Fibroblast of skin of back (primary cell): ENCODE results near the gene GABBR1. TPM values are rescaled to one million over a fixed set of nuclear protein-coding genes. Genes with fewer than 3 reads are reported as not detected.
"Not testable (repeated sequence)": the region's sequence is repeated elsewhere in the genome, so short reads cannot be mapped to it uniquely, and the experiment has no call there.

Source experiments
- DNase-seq: peaks from one replicate; pipeline ENCODE4 v3.0.0-alpha.2; 2013
- polyA plus RNA-seq, 2 experiments: library from polyadenylated mRNA; unstranded; fragments of 120-200 nt; gene quantifications; one replicate each; pipeline ENCODE4 v1.2.1, GENCODE V29; 2013; ENCODE audit not compliant: insufficient read length in 2 of 2

The GABBR1 gene
- polyA plus RNA-seq (2013, experiment 1 of 2; ENCODE audit: insufficient read length): 25.5 TPM
- polyA plus RNA-seq (2013, experiment 2 of 2; ENCODE audit: insufficient read length): 33.0 TPM

- DNase-seq: peak; percentile 92
Observed at GRCh38 chr6:29632789-29633533, at the start of gene GABBR1. GABBR1 (minus strand) TSS chr6:29633183; CDS start chr6:29632385, 798 bp downstream.

GRCh38 chr6:29681811-29682210 lies 48.8 kb upstream of the GABBR1 start:
- DNase-seq: no peak

GRCh38 chr6:29680904-29681303 lies 47.9 kb upstream of the GABBR1 start, which contains the start of gene ZFP57:
ZFP57 (minus strand) TSS chr6:29681152; CDS start chr6:29677003, 4,149 bp downstream.
- no peak for DNase-seq

- no peak for DNase-seq
Observed at GRCh38 chr6:29680416-29680815, 47.4 kb upstream of the GABBR1 start.

GRCh38 chr6:29679962-29680361 lies 47.0 kb upstream of the GABBR1 start:
- no peak for DNase-seq

GRCh38 chr6:29678114-29678513 lies 45.1 kb upstream of the GABBR1 start:
- no peak for DNase-seq

GRCh38 chr6:29676981-29677601 lies 44.1 kb upstream of the GABBR1 start:
- DNase-seq: peak; percentile 26

- DNase-seq: no peak
Observed at GRCh38 chr6:29675561-29675960, 42.6 kb upstream of the GABBR1 start.

- DNase-seq: no peak
Observed at GRCh38 chr6:29674008-29674407, 41.0 kb upstream of the GABBR1 start.

GRCh38 chr6:29673161-29673560 lies 40.2 kb upstream of the GABBR1 start:
- DNase-seq: no peak

- DNase-seq: not testable (repeated sequence)
Observed at GRCh38 chr6:29672116-29672515, 39.1 kb upstream of the GABBR1 start.

GRCh38 chr6:29671026-29671425 lies 38.0 kb upstream of the GABBR1 start:
- no peak for DNase-seq

GRCh38 chr6:29667158-29667557 lies 34.2 kb upstream of the GABBR1 start:
- peak; percentile 6 for DNase-seq

- no peak for DNase-seq
Observed at GRCh38 chr6:29666826-29667130, 33.8 kb upstream of the GABBR1 start.

- DNase-seq: no peak
Observed at GRCh38 chr6:29665942-29666825, 33.2 kb upstream of the GABBR1 start.

- no peak for DNase-seq
Observed at GRCh38 chr6:29663300-29664042, 30.5 kb upstream of the GABBR1 start.

- peak; percentile 5 for DNase-seq
Observed at GRCh38 chr6:29661502-29662141, 28.6 kb upstream of the GABBR1 start.

GRCh38 chr6:29661071-29661470 lies 28.1 kb upstream of the GABBR1 start:
- DNase-seq: no peak

GRCh38 chr6:29656798-29657197 lies 23.8 kb upstream of the GABBR1 start, which contains the start of gene MOG:
MOG (plus strand) TSS chr6:29657092; CDS start chr6:29657210, 118 bp downstream.
- DNase-seq: no peak

- peak; percentile 46 for DNase-seq
Observed at GRCh38 chr6:29656157-29656556, 23.2 kb upstream of the GABBR1 start.

- no peak for DNase-seq
Observed at GRCh38 chr6:29655658-29656057, 22.7 kb upstream of the GABBR1 start.
